ENCODE results near the gene TCTA.

TCTA gene

DNA sequence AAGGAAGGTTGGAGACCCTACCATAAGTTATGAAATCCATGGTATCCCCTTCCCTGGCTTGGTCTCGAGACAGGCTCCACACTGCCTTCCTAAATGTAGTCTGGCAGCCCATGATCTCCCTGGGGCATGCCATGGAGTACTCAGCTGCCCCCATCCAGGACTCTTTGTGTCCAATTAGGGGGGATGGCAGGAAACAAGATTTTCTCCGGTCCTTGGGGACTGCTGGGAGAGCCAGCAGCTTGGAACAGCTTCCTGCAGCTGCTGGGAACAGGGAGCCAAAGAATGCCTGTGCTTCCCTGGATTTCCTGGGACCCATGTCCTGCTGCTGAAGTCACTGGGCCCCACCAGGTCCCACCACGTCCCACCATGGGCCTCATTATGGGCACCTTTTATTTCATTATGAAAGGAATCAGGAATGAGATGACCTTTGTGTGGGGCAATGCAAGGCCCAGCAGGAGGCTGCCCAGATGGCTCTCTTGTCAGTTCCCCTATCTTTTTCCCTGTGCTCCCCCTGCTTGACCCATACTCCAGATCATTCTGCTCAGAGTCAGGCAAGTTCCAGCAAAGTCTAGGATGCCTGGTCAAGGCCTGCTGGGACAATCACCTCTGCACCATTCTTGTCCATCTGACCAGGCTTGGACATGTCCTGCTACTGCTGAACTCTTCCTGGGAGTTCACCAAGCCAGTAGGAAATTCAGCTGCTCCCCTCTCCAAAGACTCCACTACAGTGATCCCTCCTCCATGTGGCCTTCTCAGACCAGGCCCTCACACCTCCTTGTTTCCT lies 42.9 kb downstream of the TCTA start:
- Histone ChIP-seq H3F3A (ENCODE audit: insufficient read depth, low read length) (no peaks in the 10 kb centered on the region), H3K9ac (ENCODE audit: low read length) (no peak overlapping the region), H3K4me1 (ENCODE audit: insufficient read depth, low read length, severe bottlenecking) (no peaks in the 10 kb centered on the region), H3K27ac (ENCODE audit: low read depth, low read length, poor library complexity, severe bottlenecking) (no peak overlapping the region), H3K9me2 (ENCODE audit: low read depth, low read length) (no peaks in the 10 kb centered on the region), H3K36me3 (ENCODE audit: insufficient read depth, low read length) (no peaks in the 10 kb centered on the region), H3K4me3 (ENCODE audit: low read depth, low read length, poor library complexity, severe bottlenecking) (no peak overlapping the region), H4K20me1 (ENCODE audit: insufficient read depth, low read length) (no peaks in the 10 kb centered on the region), H3K27me3 (ENCODE audit: insufficient read depth, low read length) (no peaks in the 10 kb centered on the region), H3K79me2 (ENCODE audit: insufficient read depth, low read length) (no peaks in the 10 kb centered on the region), H2AFZ (ENCODE audit: low read length) (no peak overlapping the region), H3K4me2 (ENCODE audit: low read length) (no peak overlapping the region), H3K9me3 (ENCODE audit: low read length) (no peaks in the 10 kb centered on the region)
- TF ChIP-seq EZH2 (IDR thresholded peaks at IDR 0.05; ENCODE audit: borderline replicate concordance, low read length), result no peak
- TF ChIP-seq, protein P1, sequence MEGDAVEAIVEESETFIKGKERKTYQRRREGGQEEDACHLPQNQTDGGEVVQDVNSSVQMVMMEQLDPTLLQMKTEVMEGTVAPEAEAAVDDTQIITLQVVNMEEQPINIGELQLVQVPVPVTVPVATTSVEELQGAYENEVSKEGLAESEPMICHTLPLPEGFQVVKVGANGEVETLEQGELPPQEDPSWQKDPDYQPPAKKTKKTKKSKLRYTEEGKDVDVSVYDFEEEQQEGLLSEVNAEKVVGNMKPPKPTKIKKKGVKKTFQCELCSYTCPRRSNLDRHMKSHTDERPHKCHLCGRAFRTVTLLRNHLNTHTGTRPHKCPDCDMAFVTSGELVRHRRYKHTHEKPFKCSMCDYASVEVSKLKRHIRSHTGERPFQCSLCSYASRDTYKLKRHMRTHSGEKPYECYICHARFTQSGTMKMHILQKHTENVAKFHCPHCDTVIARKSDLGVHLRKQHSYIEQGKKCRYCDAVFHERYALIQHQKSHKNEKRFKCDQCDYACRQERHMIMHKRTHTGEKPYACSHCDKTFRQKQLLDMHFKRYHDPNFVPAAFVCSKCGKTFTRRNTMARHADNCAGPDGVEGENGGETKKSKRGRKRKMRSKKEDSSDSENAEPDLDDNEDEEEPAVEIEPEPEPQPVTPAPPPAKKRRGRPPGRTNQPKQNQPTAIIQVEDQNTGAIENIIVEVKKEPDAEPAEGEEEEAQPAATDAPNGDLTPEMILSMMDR (IDR thresholded peaks at IDR 0.05; ENCODE audit: low read length), result no peak

DNA sequence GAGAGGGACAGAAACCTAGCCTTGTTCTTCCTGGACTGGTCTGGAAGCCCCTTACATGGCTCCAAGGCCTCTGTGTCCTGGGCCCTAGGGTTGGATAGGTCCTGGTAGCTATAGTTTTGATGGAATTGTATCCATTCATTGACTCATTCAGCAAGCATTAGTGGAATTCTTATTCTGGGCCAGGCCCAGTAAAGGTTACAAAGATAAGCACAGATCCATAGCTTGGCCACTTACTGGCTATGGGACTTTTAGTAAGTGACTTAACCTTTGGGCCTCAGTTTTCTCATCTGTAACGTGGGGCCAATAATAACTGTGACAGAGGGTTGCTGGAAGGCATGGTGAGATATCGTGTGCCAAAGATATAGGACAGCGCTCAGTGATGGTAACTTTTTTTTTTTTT lies 44.2 kb downstream of the TCTA start:
- Histone ChIP-seq H2AFZ (ENCODE audit: low read length) (no peak overlapping the region), H3K9ac (ENCODE audit: low read length) (no peak overlapping the region), H3K4me2 (ENCODE audit: low read length) (no peak overlapping the region), H3K27ac (ENCODE audit: low read depth, low read length, poor library complexity, severe bottlenecking) (no peak overlapping the region), H3K79me2 (ENCODE audit: insufficient read depth, low read length) (no peaks in the 10 kb centered on the region), H3K27me3 (ENCODE audit: insufficient read depth, low read length) (no peaks in the 10 kb centered on the region), H4K20me1 (ENCODE audit: insufficient read depth, low read length) (no peaks in the 10 kb centered on the region), H3K4me3 (ENCODE audit: low read depth, low read length, poor library complexity, severe bottlenecking) (no peak overlapping the region), H3F3A (ENCODE audit: insufficient read depth, low read length) (no peaks in the 10 kb centered on the region), H3K4me1 (ENCODE audit: insufficient read depth, low read length, severe bottlenecking) (no peaks in the 10 kb centered on the region), H3K36me3 (ENCODE audit: insufficient read depth, low read length) (no peaks in the 10 kb centered on the region), H3K9me2 (ENCODE audit: low read depth, low read length) (no peaks in the 10 kb centered on the region), H3K9me3 (ENCODE audit: low read length) (no peaks in the 10 kb centered on the region)
- TF ChIP-seq EZH2 (IDR thresholded peaks at IDR 0.05; ENCODE audit: borderline replicate concordance, low read length), result no peak
- TF ChIP-seq, protein P1 (IDR thresholded peaks at IDR 0.05; ENCODE audit: low read length), result no peak

DNA sequence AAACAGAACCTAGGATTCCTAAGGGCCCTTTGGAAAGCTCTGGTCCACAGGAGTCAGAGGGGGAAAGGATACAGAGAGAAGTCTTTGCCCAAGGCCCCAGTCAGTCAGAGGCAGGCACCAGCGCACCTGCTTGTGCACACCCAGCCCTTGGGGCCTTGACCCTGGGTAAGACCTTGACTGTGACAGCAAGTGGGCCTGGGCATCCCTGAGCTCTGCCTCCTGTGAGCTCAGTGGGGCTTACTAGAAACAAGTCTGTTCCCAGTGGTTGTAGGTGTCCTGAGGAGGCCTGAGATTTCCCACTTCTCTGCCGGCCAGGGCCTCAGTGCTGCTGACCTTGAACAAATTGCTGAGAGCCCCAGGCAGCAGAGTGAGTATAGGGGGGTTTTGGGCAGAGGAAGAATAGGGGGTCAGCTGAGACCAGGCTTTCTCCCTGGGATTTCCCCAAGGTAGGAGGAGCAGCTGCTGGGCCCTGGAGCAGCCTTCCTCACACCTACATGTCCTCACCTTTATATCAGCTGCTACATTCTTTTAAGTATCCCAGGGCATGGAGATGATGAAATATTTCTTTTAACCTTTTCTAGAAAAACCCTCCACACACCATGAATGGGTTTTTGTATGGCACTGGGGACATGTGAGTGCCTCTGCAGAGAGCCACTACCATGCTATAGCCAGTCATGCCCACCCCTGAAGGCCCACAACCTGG lies 48.1 kb downstream of the TCTA start:
- Histone ChIP-seq H3K4me2 (ENCODE audit: low read length) (no peak overlapping the region), H4K20me1 (ENCODE audit: insufficient read depth, low read length) (no peaks in the 10 kb centered on the region), H3K4me3 (ENCODE audit: low read depth, low read length, poor library complexity, severe bottlenecking) (no peak overlapping the region)

More for the DNA sequence above, 48.1 kb downstream of the TCTA start:
- H3K9ac ChIP-seq (ENCODE audit: low read length), result no peak overlapping the region
- no peak for TF ChIP-seq EZH2 (IDR thresholded peaks at IDR 0.05; ENCODE audit: borderline replicate concordance, low read length)
- TF ChIP-seq, protein P1 (IDR thresholded peaks at IDR 0.05; ENCODE audit: low read length), result no peak
- no peaks in the 10 kb centered on the region for H3K9me2 ChIP-seq (ENCODE audit: low read depth, low read length)
- no peaks in the 10 kb centered on the region for H3F3A ChIP-seq (ENCODE audit: insufficient read depth, low read length)
- H3K36me3 ChIP-seq (ENCODE audit: insufficient read depth, low read length), result no peaks in the 10 kb centered on the region
- H3K79me2 ChIP-seq (ENCODE audit: insufficient read depth, low read length), result no peaks in the 10 kb centered on the region
- no peaks in the 10 kb centered on the region for H3K27me3 ChIP-seq (ENCODE audit: insufficient read depth, low read length)
- no peaks in the 10 kb centered on the region for H3K9me3 ChIP-seq (ENCODE audit: low read length)
- H2AFZ ChIP-seq (ENCODE audit: low read length), result no peak overlapping the region
- no peaks in the 10 kb centered on the region for H3K4me1 ChIP-seq (ENCODE audit: insufficient read depth, low read length, severe bottlenecking)
- no peak overlapping the region for H3K27ac ChIP-seq (ENCODE audit: low read depth, low read length, poor library complexity, severe bottlenecking)
